Endothelial cell of umbilical vein (primary cell): ENCODE results near the gene NALCN.

Source experiments
- CTCF ChIP-seq, 2 donors: IDR thresholded peaks; 1 replicate in 1 of 2; 2 replicates in 1 of 2; pipeline ENCODE4 v1.5.1; 2011; ENCODE audit warnings: low read length in 2 of 2, mild to moderate bottlenecking in 2 of 2, moderate library complexity in 2 of 2, control low read depth in 1 of 2, inconsistent platforms in 1 of 2, low read depth in 1 of 2; ENCODE audit not compliant: insufficient read depth in 1 of 2; ENCODE audit errors: extremely low read depth in 1 of 2
- EZH2 ChIP-seq: IDR thresholded peaks from 2 replicates; pipeline ENCODE4 v1.6.1; 2012; ENCODE audit warnings: borderline replicate concordance, low read depth, mild to moderate bottlenecking, moderate library complexity, low read length, inconsistent platforms; ENCODE audit not compliant: severe bottlenecking
- FOS ChIP-seq: IDR thresholded peaks from 2 replicates; pipeline ENCODE4 v1.6.1; 2011; ENCODE audit warnings: mild to moderate bottlenecking, low read length, moderate library complexity, borderline replicate concordance; ENCODE audit not compliant: insufficient read depth
- POLR2A ChIP-seq: IDR thresholded peaks from 2 replicates; pipeline ENCODE4 v1.6.1; 2012; ENCODE audit warnings: low read depth, mild to moderate bottlenecking, control low read depth, low read length
- POLR2AphosphoS5 ChIP-seq: IDR thresholded peaks from 2 replicates; pipeline ENCODE4 v1.6.1; 2012; ENCODE audit warnings: low read depth, mild to moderate bottlenecking, control low read depth, low read length, moderate library complexity; ENCODE audit not compliant: insufficient read depth

- TF ChIP-seq CTCF (IDR thresholded peaks at IDR 0.05; ENCODE audit: extremely low read depth in 1 of 2, insufficient read depth in 1 of 2, low read depth in 1 of 2, low read length in 2 of 2) (no peak), EZH2 (no peak), FOS (no peak), POLR2AphosphoS5 (no peak), POLR2A (no peak)
Observed at GRCh38 chr13:101026736-101027398, 389.4 kb downstream of the NALCN start.
